ENCODE measurements around the gene ODAD2. TPM values are rescaled to one million over a fixed set of nuclear protein-coding genes. Genes with fewer than 3 reads are reported as not detected.

The ODAD2 gene
- total and polyA plus RNA-seq, 8 donors = 0.29 to 9.3 (median 4.6) TPM

DNA sequence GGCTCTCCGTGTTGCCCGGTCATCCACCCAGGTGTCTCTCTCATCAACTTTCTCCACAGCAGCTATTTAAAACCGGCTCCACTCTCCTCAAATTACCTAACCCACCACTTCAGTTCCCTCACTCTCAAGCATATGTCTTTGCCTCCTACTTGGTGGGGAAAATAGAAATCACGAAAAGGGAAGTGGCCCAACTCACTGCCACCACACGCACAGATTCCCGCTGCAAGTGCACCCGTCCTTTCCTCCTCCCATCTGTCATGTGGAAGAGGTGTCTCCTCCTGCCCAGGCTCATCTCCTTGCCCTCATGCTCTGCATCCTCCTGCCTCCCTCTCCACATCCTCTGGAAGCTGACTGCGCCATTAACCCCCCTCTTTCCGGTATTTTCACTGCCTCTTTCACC lies 172.5 kb downstream of the ODAD2 start:
- intact Hi-C loops (cut with DNase I) = no loop called here

DNA sequence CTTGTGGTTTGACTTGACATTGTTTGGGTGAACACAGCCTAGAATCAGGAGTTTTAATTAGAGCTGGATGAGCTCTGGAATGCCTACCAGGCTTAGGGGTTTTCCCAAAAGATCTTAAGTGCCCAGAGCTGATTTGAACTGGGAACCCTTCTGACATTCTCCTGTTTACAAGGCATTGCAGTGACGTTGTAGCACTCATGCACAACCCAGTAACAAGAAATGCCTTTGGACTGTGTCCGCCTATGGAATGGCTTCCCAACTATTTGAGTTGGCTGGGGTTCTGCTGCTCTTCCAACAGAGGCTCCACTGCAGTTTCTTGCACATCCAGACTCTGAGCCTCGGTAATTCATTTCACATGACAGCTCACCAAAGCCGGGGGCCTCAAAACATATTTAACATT lies 176.6 kb downstream of the ODAD2 start:
- intact Hi-C loops (cut with DNase I) = no loop called here
- no peaks in the 10 kb centered on the region for H3K36me3 ChIP-seq
- ATAC-seq (no peak), DNase-seq (no peak)
- peaks cover 3 to 7% of the 10 kb centered on the region in 2 donors for H3K4me1 ChIP-seq
- no peak overlapping the region for H3K4me3 ChIP-seq
- peaks cover 0 to 8% of the 10 kb centered on the region in 2 donors for H3K9me3 ChIP-seq
- TF ChIP-seq, protein P1, sequence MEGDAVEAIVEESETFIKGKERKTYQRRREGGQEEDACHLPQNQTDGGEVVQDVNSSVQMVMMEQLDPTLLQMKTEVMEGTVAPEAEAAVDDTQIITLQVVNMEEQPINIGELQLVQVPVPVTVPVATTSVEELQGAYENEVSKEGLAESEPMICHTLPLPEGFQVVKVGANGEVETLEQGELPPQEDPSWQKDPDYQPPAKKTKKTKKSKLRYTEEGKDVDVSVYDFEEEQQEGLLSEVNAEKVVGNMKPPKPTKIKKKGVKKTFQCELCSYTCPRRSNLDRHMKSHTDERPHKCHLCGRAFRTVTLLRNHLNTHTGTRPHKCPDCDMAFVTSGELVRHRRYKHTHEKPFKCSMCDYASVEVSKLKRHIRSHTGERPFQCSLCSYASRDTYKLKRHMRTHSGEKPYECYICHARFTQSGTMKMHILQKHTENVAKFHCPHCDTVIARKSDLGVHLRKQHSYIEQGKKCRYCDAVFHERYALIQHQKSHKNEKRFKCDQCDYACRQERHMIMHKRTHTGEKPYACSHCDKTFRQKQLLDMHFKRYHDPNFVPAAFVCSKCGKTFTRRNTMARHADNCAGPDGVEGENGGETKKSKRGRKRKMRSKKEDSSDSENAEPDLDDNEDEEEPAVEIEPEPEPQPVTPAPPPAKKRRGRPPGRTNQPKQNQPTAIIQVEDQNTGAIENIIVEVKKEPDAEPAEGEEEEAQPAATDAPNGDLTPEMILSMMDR (IDR thresholded peaks at IDR 0.05) = no peak
- H3K27ac ChIP-seq = no peak overlapping the region
- no peaks in the 10 kb centered on the region for H3K27me3 ChIP-seq

More for the DNA sequence above, 172.5 kb downstream of the ODAD2 start:
- no peak for DNase-seq
- no peak for ATAC-seq
- peaks cover 0 to 8% of the 10 kb centered on the region in 2 donors for H3K9me3 ChIP-seq
- no peaks in the 10 kb centered on the region for H3K36me3 ChIP-seq
- no peak overlapping the region for H3K4me3 ChIP-seq
- TF ChIP-seq, protein P1 (IDR thresholded peaks at IDR 0.05) = no peak
- H3K27me3 ChIP-seq = no peaks in the 10 kb centered on the region
- no peak overlapping the region for H3K27ac ChIP-seq
- H3K4me1 ChIP-seq = no peaks in the 10 kb centered on the region

DNA sequence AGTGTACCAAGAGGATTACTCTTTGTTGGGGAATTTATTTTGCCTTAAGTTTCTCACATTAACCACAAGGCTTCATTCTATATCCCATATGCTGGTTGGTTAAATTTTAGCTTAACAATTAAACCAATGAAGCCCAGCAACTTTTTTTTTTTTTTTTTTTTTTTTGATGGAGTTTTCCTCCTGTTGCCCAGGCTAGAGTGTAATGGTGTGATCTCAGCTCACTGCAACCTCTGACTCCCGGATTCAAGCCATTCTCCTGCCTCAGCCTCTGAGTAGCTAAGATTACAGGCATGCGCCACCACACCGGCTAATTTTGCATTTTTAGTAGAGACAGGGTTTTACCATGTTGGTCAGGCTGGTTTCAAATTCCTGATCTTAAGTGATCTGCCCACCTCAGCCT lies 178.2 kb downstream of the ODAD2 start:
- Histone ChIP-seq H3K4me3 (no peak overlapping the region), H3K27me3 (no peaks in the 10 kb centered on the region), H3K27ac (no peak overlapping the region), H3K4me1 (peaks cover 3 to 7% of the 10 kb centered on the region in 2 donors), H3K9me3 (peaks cover 0 to 8% of the 10 kb centered on the region in 2 donors), H3K36me3 (no peaks in the 10 kb centered on the region)
- TF ChIP-seq, protein P1 (IDR thresholded peaks at IDR 0.05) = no peak
- intact Hi-C loops (cut with DNase I) = no loop called here
- no peak for DNase-seq
- peak; percentile 6 for ATAC-seq

DNA sequence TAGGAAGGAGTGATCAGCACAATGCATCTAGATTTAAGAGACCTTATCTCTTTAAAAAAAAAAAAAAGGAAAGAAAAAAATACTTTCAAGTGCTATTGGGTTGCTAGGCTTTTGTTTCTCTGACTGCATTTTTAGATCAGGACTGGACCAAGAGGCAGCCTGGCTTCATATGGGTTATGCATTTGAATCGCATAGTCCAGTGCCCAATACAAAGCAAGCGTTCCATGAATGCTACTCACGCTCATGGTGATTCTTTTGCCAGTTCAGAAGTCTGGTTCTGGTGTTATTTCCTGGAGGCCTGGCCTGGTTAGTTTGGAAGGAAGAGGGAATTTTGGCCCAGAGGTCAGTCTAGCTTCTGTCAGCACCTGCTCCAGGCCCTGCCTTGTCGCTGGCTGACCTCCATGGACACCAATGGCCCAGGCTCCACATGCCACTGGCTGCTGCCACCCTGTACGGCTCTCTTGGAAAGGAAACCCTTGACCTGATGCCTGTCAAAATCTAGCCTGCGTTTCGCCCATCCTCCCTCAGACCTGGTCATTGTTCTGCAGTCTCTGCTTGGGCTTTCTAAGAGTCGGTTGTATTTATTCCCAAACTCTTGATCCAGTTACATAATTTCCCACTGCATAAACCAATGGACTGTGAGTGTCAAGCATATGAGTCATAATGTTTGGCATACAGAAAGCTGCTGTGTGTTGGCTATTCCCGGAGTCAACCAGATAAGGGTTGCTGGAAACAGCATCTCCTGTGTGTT lies 178.9 kb downstream of the ODAD2 start:
- peaks cover 0 to 8% of the 10 kb centered on the region in 2 donors for H3K9me3 ChIP-seq
- intact Hi-C loops (cut with DNase I) = no loop called here
- no peak overlapping the region for H3K4me3 ChIP-seq
- no peak overlapping the region for H3K27ac ChIP-seq
- ATAC-seq (peak; percentile 96), DNase-seq (peak in 1 of 4 donors; percentile 26)
- H3K27me3 ChIP-seq = no peaks in the 10 kb centered on the region
- H3K4me1 ChIP-seq = peaks cover 3 to 7% of the 10 kb centered on the region in 2 donors
- TF ChIP-seq, protein P1 (IDR thresholded peaks at IDR 0.05) = no peak
- H3K36me3 ChIP-seq = no peaks in the 10 kb centered on the region

DNA sequence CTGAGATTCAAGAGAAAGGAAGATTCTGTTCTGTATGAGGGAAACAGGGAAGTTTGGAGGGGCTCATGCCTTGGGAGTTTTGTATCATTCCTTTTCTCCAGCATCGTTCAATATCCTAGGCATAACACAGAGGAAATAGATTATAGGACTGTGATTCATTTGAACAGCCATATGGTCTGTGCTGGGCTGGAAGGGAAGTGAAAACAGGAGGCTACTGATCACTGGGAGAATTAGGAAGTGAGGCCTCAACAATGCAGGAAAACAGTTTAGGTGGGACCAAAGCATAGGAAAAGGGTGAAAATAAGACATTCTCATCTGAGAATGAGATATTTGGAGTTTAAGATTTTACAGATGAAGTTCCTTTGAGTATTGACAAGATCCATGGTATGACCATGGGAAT lies 182.6 kb downstream of the ODAD2 start:
- Histone ChIP-seq H3K4me1 (peaks cover 3 to 7% of the 10 kb centered on the region in 2 donors), H3K36me3 (no peaks in the 10 kb centered on the region), H3K9me3 (no peaks in the 10 kb centered on the region), H3K27me3 (no peaks in the 10 kb centered on the region), H3K27ac (no peak overlapping the region), H3K4me3 (no peak overlapping the region)
- ATAC-seq = no peak
- DNase-seq = no peak
- intact Hi-C loops (cut with DNase I) = no loop called here
- TF ChIP-seq, protein P1 (IDR thresholded peaks at IDR 0.05) = no peak
